ENCODE data around the gene BUB1. TPM values are rescaled to one million over a fixed set of nuclear protein-coding genes. Genes with fewer than 3 reads are reported as not detected.
A peak's percentile ranks its signal among the peaks of the same experiment; 100 is the strongest.

BUB1 gene
- total RNA-seq, 4 donors from 2014 or later: 4.0 to 9.1 (median 5.2) TPM

GRCh38 chr2:110657724-110658305 is 20.0 kb downstream of the BUB1 start:
- Histone ChIP-seq H3K36me3 (no peaks in the 10 kb centered on the region), H3K27me3 (no peaks in the 10 kb centered on the region), H3K4me3 (no peak overlapping the region), H3K9me3 (no peaks in the 10 kb centered on the region), H3K27ac (peak overlapping the region in 2 of 4 donors; percentile 22 to 69), H3K4me1 (peaks cover 0 to 9% (median 0%) of the 10 kb centered on the region in 4 donors)
- TF ChIP-seq POLR2A (IDR thresholded peaks at IDR 0.05): no peak
- TF ChIP-seq, protein P1, sequence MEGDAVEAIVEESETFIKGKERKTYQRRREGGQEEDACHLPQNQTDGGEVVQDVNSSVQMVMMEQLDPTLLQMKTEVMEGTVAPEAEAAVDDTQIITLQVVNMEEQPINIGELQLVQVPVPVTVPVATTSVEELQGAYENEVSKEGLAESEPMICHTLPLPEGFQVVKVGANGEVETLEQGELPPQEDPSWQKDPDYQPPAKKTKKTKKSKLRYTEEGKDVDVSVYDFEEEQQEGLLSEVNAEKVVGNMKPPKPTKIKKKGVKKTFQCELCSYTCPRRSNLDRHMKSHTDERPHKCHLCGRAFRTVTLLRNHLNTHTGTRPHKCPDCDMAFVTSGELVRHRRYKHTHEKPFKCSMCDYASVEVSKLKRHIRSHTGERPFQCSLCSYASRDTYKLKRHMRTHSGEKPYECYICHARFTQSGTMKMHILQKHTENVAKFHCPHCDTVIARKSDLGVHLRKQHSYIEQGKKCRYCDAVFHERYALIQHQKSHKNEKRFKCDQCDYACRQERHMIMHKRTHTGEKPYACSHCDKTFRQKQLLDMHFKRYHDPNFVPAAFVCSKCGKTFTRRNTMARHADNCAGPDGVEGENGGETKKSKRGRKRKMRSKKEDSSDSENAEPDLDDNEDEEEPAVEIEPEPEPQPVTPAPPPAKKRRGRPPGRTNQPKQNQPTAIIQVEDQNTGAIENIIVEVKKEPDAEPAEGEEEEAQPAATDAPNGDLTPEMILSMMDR (IDR thresholded peaks at IDR 0.05): no peak
- peak in 1 of 3 donors; percentile 76 for DNase-seq

DNA sequence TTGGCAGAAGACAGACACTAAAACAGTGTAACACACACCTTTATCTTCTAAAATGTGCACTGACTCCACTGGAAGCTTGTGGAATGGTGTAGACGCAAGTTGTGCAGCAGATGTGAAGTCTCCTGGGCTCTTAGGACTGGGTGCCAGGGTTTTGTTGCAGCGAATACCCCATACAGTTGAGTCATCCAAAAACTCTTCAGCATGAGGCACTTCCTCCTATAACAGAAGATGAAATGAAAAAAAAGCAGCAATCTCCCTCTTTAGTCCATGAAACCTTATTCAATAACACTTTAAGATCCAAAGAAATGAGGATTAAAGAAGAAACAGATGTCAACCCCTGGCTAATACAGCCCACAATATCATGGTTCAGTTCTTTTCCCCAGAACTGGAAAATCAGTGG is 22.2 kb downstream of the BUB1 start:
- H3K4me1 ChIP-seq: peaks cover 0 to 9% (median 0%) of the 10 kb centered on the region in 4 donors
- H3K27me3 ChIP-seq: no peaks in the 10 kb centered on the region

DNA sequence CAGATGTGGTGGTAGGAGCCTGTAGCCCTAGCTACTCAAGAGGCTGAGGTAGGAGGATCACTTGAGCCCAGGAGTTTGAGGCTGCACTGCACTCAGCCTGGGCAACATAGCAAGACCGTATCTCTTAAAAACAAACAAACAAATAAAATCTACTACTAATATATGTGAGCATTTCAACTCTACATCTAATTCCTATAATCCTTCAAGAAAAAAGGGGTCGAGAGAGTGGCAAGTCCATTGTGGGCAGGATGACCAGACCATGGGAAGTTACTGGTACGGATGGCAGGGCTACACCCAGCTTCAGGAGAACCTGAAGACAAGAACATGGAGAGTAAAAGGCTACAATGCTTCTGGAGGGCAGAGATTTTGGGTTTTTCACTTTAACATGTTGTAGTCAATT is 24.0 kb downstream of the BUB1 start:
- no peaks in the 10 kb centered on the region for H3K36me3 ChIP-seq
- DNase-seq: no peak
- H3K27ac ChIP-seq: no peak overlapping the region
- peaks cover 0 to 9% (median 0%) of the 10 kb centered on the region in 4 donors for H3K4me1 ChIP-seq
- TF ChIP-seq POLR2A (IDR thresholded peaks at IDR 0.05): no peak
- TF ChIP-seq, protein P1 (IDR thresholded peaks at IDR 0.05): no peak
- H3K4me3 ChIP-seq: no peak overlapping the region
- no peaks in the 10 kb centered on the region for H3K27me3 ChIP-seq
- H3K9me3 ChIP-seq: no peaks in the 10 kb centered on the region

More for the DNA sequence above, 22.2 kb downstream of the BUB1 start:
- Histone ChIP-seq H3K9me3 (no peaks in the 10 kb centered on the region), H3K36me3 (no peaks in the 10 kb centered on the region), H3K4me3 (no peak overlapping the region), H3K27ac (no peak overlapping the region)
- no peak for TF ChIP-seq POLR2A (IDR thresholded peaks at IDR 0.05)
- TF ChIP-seq, protein P1 (IDR thresholded peaks at IDR 0.05): no peak
- DNase-seq: no peak

DNA sequence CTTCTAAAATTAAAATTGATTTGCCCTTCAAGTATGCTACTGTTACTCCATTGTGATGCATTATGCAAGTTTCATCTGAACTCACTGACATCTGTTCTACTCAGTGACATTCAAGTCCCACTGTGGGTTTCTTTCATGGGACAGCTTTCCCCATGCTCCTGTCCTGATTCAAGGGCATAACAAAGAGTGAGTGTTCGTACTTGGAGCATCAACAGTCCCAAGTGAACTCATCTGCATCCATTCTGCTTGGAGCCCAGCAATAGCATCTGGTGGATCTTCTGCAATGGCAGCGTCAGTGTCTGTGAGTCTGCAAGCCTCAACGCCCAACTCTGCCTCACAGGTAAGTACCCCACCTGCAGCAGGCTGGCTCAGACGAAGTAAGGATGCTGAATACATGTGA is 27.5 kb downstream of the BUB1 start:
- H3K27me3 ChIP-seq: no peaks in the 10 kb centered on the region
- no peak for DNase-seq
- no peak overlapping the region for H3K4me3 ChIP-seq
- no peaks in the 10 kb centered on the region for H3K36me3 ChIP-seq
- TF ChIP-seq, protein P1 (IDR thresholded peaks at IDR 0.05): no peak
- no peak for TF ChIP-seq POLR2A (IDR thresholded peaks at IDR 0.05)
- no peaks in the 10 kb centered on the region for H3K9me3 ChIP-seq
- no peaks in the 10 kb centered on the region for H3K4me1 ChIP-seq
- H3K27ac ChIP-seq: no peak overlapping the region

GRCh38 chr2:110647777-110648176 is 30.1 kb downstream of the BUB1 start:
- no peaks in the 10 kb centered on the region for H3K36me3 ChIP-seq
- DNase-seq: no peak
- no peaks in the 10 kb centered on the region for H3K4me1 ChIP-seq
- no peak overlapping the region for H3K4me3 ChIP-seq
- TF ChIP-seq, protein P1 (IDR thresholded peaks at IDR 0.05): no peak
- TF ChIP-seq POLR2A (IDR thresholded peaks at IDR 0.05): no peak
- no peaks in the 10 kb centered on the region for H3K27me3 ChIP-seq
- no peak overlapping the region for H3K27ac ChIP-seq
- no peaks in the 10 kb centered on the region for H3K9me3 ChIP-seq
